ENCODE data around the gene GULP1.
A peak's percentile ranks its signal among the peaks of the same experiment; 100 is the strongest.

Gene GULP1

GRCh38 chr2:188610050-188610444 is 318.4 kb downstream of the GULP1 start:
- DNase-seq: no peak

GRCh38 chr2:188610827-188611226 is 319.2 kb downstream of the GULP1 start:
- DNase-seq: no peak

GRCh38 chr2:188619146-188619545 is 327.5 kb downstream of the GULP1 start:
- no peak for DNase-seq

GRCh38 chr2:188620916-188621315 is 329.2 kb downstream of the GULP1 start:
- no peak for DNase-seq

GRCh38 chr2:188622601-188623260 is 331.1 kb downstream of the GULP1 start:
- no peak for DNase-seq

- peak; percentile 26 for DNase-seq
Measured at GRCh38 chr2:188623995-188624643, 332.4 kb downstream of the GULP1 start.

GRCh38 chr2:188627471-188627870 is 335.8 kb downstream of the GULP1 start:
- no peak for DNase-seq

GRCh38 chr2:188628989-188629752 is 337.5 kb downstream of the GULP1 start:
- no peak for DNase-seq

GRCh38 chr2:188629753-188630527 is 338.3 kb downstream of the GULP1 start:
- DNase-seq: no peak

- DNase-seq: no peak
Measured at GRCh38 chr2:188631037-188631809, 339.5 kb downstream of the GULP1 start.

- DNase-seq: no peak
Measured at GRCh38 chr2:188634656-188635055, 343.0 kb downstream of the GULP1 start.

All from DMS153 (cell line).